AG04449 (cell line): ENCODE results near the gene C19orf33.

Experiments used
- CTCF ChIA-PET: fragments of 350-600 bp; formaldehyde crosslinking; extraction: SDS; loops from one replicate; lab custom pipeline; 2021; ENCODE audit warnings: antibody characterized with exemption; lab: Yijun Ruan, JAX
- POLR2A ChIA-PET: fragments of 400-600, 350-600 bp; formaldehyde crosslinking; extraction: SDS; loops from one replicate; lab custom pipeline; 2020; ENCODE audit warnings: antibody characterized with exemption, inconsistent platforms; lab: Yijun Ruan, JAX
- DNase-seq: peaks from one replicate; pipeline ENCODE4 v3.0.0-alpha.2; 2010; ENCODE audit warnings: low read depth, low spot score
- H3K4me3 ChIP-seq: 2 replicates; pipeline ENCODE4 v1.5.1; 2011; ENCODE audit warnings: low read depth, mild to moderate bottlenecking, control low read depth, low read length
- CTCF ChIP-seq: IDR thresholded peaks from one replicate; pipeline ENCODE4 v1.5.1; 2011; ENCODE audit warnings: mild to moderate bottlenecking, moderate library complexity, low read length, control low read depth, inconsistent platforms; ENCODE audit not compliant: insufficient read depth; ENCODE audit errors: missing control alignments

Gene C19orf33

GRCh38 chr19:38306236-38306635 lies 2.2 kb downstream of the C19orf33 start:
- CTCF ChIA-PET: no interaction called here
- no peak overlapping the region for H3K4me3 ChIP-seq
- no peak for DNase-seq
- no peak for TF ChIP-seq CTCF
- POLR2A ChIA-PET: no interaction called here

GRCh38 chr19:38307076-38307475 lies 3.0 kb downstream of the C19orf33 start:
- TF ChIP-seq CTCF: no peak
- ChIA-PET CTCF (no interaction called here), POLR2A (no interaction called here)
- no peak for DNase-seq
- no peak overlapping the region for H3K4me3 ChIP-seq

GRCh38 chr19:38307597-38307996 lies 3.5 kb downstream of the C19orf33 start:
- no peak for DNase-seq
- ChIA-PET CTCF (no interaction called here), POLR2A (no interaction called here)
- no peak overlapping the region for H3K4me3 ChIP-seq
- no peak for TF ChIP-seq CTCF

- DNase-seq: no peak
- CTCF ChIA-PET: no interaction called here
- H3K4me3 ChIP-seq: no peak overlapping the region
- POLR2A ChIA-PET: no interaction called here
- TF ChIP-seq CTCF: no peak
Observed at GRCh38 chr19:38308006-38308766, 4.1 kb downstream of the C19orf33 start.

GRCh38 chr19:38308926-38309614 lies 5.0 kb downstream of the C19orf33 start:
- CTCF ChIA-PET: interaction anchor here (2.7 kb wide), 1 partner anchor 65 kb away, joined by 10 read pairs; no protein-coding TSS in a partner anchor
- no peak for TF ChIP-seq CTCF
- POLR2A ChIA-PET: no interaction called here

GRCh38 chr19:38309615-38310278 lies 5.7 kb downstream of the C19orf33 start:
- ChIA-PET POLR2A (no interaction called here), CTCF (interaction anchor here (2.7 kb wide), 1 partner anchor 66 kb away, joined by 10 read pairs; no protein-coding TSS in a partner anchor)
- no peak for TF ChIP-seq CTCF
- no peak for DNase-seq
- no peak overlapping the region for H3K4me3 ChIP-seq

More at GRCh38 chr19:38308926-38309614, 5.0 kb downstream of the C19orf33 start:
- DNase-seq: no peak
- H3K4me3 ChIP-seq: no peak overlapping the region
